ENCODE data around the gene XKR7. TPM values are rescaled to one million over a fixed set of nuclear protein-coding genes. Genes with fewer than 3 reads are reported as not detected.

Gene XKR7
- total and polyA plus RNA-seq, 2 donors (not counting 1 experiment from before 2014, with no cell fraction given): 0.05 to 0.12 TPM

DNA sequence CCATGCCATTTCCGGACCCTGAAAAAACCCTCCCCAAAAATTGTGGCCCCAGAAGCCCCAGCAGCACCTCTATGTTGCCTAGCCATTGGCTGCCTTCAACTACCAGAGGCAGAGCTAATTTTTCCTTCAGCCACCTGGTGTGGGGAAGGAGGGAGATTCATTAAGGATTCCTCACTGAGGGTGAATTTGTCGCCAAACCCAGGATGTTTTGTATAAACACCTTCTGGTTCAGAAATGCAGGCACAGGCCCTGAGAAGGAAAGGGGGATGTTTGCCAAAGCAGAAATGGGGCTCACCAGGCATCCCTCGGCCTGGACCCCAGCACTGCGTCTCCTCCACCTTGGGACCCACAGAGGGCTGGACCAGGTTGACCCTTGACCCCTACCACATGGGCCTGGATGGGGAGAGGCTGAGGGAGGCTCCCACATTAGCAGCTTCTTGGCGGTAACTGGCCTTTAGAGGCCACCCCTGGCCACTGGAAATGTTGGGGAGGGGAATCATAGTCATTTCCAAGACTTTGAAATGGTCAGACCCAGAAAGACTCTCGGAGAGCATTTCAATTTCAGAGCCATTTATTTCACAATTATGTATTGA, 14.3 kb upstream of the XKR7 start:
- ChIA-PET POLR2A (no interaction called here), CTCF (interaction anchor here (2.3 to 7.4 kb wide), 5 partner anchors 15 to 138 kb away, joined by 7 to 187 read pairs (median 24); partner anchors contain the start of gene XKR7)
- WGBS (ENCODE audit: insufficient coverage): 100% methylated on average over 2 of the region's 6 CpGs

More for the DNA sequence above, 14.3 kb upstream of the XKR7 start:
- Mint-ChIP-seq H3K27me3 (peaks cover 21% of the 10 kb centered on the region), H3K27ac (no peak overlapping the region), H3K4me1 (peaks cover 28% of the 10 kb centered on the region), H3K9me3 (ENCODE audit: insufficient read depth) (no peaks in the 10 kb centered on the region), H3K4me3 (no peak overlapping the region)
- no peak overlapping the region for H2AFZ ChIP-seq (ENCODE audit: insufficient read depth, low read depth, low read length, poor library complexity, severe bottlenecking)
- ATAC-seq (ENCODE audit: low read depth) (no peak), DNase-seq (no peak)
- H3K9ac ChIP-seq (ENCODE audit: low read length): no peak overlapping the region
- intact Hi-C loops (cut with micrococcal nuclease): loop anchor here (2.0 kb wide), 1 partner anchor 71 kb away; no protein-coding TSS in a partner anchor
- H4K20me1 ChIP-seq (ENCODE audit: control insufficient read depth, insufficient read depth, low read length, poor library complexity, severe bottlenecking): peaks cover 28% of the 10 kb centered on the region
- TF ChIP-seq EZH2 (IDR thresholded peaks at IDR 0.05; ENCODE audit: borderline replicate concordance, insufficient read depth, low read depth, low read length, poor library complexity, severe bottlenecking) (no peak), CTCF (IDR thresholded peaks at IDR 0.05) (no peak)
- no peak overlapping the region for H3K4me2 ChIP-seq (replicated peaks; ENCODE audit: low read depth, low read length, poor library complexity, severe bottlenecking)
- H3K9me3 ChIP-seq (ENCODE audit: control extremely low read depth in 1 of 3, control insufficient read depth in 2 of 3, insufficient read depth in 1 of 3, low read length in 2 of 3): no peaks in the 10 kb centered on the region
- H3K27me3 ChIP-seq (replicated peaks in 1 of 4; ENCODE audit: control extremely low read depth in 1 of 4, control insufficient read depth in 3 of 4, insufficient read depth in 4 of 4, low read length in 3 of 4): no peaks in the 10 kb centered on the region
- peaks cover 0 to 13% of the 10 kb centered on the region in 2 experiments for H3K36me3 ChIP-seq (replicated peaks in 1 of 2; ENCODE audit: control extremely low read depth in 1 of 2, control insufficient read depth in 1 of 2, extremely low read depth in 1 of 2, insufficient read depth in 2 of 2, low read length in 1 of 2)
- H3K27ac ChIP-seq (ENCODE audit: low read length in 2 of 2): no peak overlapping the region
- peaks cover 24% of the 10 kb centered on the region for H3K79me2 ChIP-seq (ENCODE audit: control insufficient read depth, insufficient read depth, low read length)
- H3K4me1 ChIP-seq (ENCODE audit: control insufficient read depth in 2 of 2, insufficient read depth in 2 of 2, low read length in 2 of 2): peaks cover 14 to 18% of the 10 kb centered on the region in 2 donors
- no peak overlapping the region for H3K4me3 ChIP-seq (ENCODE audit: control extremely low read depth in 1 of 5, extremely low read depth in 1 of 5, insufficient read depth in 1 of 5, low read depth in 2 of 5, low read length in 4 of 5)

Data from B cell (primary cell).